Activated T-cell treated with anti-CD3 and anti-CD28 coated beads, Interleukin-2, amount 50 U/mL, for 4 hours (primary cell): ENCODE measurements around the gene WAS. TPM values are rescaled to one million over a fixed set of nuclear protein-coding genes. Genes with fewer than 3 reads are reported as not detected.

ENCODE experiments used
- total RNA-seq, 3 donors: library from RNA; stranded (reverse); gene quantifications; one replicate each; pipeline ENCODE4 v1.2.1, GENCODE V29; 2021

The WAS gene
- total RNA-seq, 3 donors from 2014 or later: 83.3 to 86.5 (median 86.2) TPM

Other genes with a start within 250 kb of the WAS start
- gene SLC38A5, start 213.5 kb upstream of the WAS start, total RNA-seq: 100 to 1,000 TPM; 247 to 282 (median 271) TPM
- gene FTSJ1, start 207.6 kb upstream of the WAS start, total RNA-seq: 100 to 1,000 TPM; 130 to 147 (median 134) TPM
- 1 to 10 TPM; 7.5 to 10.0 (median 9.4) TPM for gene PORCN, start 174.8 kb upstream of the WAS start, total RNA-seq
- 100 to 1,000 TPM in 2 of 3 donors, 10 to 100 TPM in 1; 87.0 to 113 (median 106) TPM for gene EBP, start 162.0 kb upstream of the WAS start, total RNA-seq
- 10 to 100 TPM; 15.1 to 17.4 (median 16.5) TPM for gene TBC1D25, start 144.1 kb upstream of the WAS start, total RNA-seq
- gene RBM3, start 109.3 kb upstream of the WAS start, total RNA-seq: 100 to 1,000 TPM; 459 to 489 (median 484) TPM
- 10 to 100 TPM; 36.4 to 49.5 (median 36.9) TPM for gene WDR13, start 86.3 kb upstream of the WAS start, total RNA-seq
- 10 to 100 TPM; 21.2 to 25.5 (median 23.2) TPM for gene SUV39H1, start 12.9 kb downstream of the WAS start, total RNA-seq
- not detected for gene GLOD5, start 77.9 kb downstream of the WAS start, total RNA-seq
- under 1 TPM; 0.27 to 0.40 (median 0.33) TPM for gene GATA1, start 102.8 kb downstream of the WAS start, total RNA-seq
- 10 to 100 TPM; 40.2 to 52.1 (median 44.2) TPM for gene HDAC6, start 118.3 kb downstream of the WAS start, total RNA-seq
- under 1 TPM in 1 of 3 donors, not detected in 2; 0.37 TPM for gene ERAS, start 142.7 kb downstream of the WAS start, total RNA-seq
- gene PCSK1N, start 151.8 kb downstream of the WAS start, total RNA-seq: 1 to 10 TPM; 2.8 to 3.4 (median 2.9) TPM
- gene TIMM17B, start 214.0 kb downstream of the WAS start, total RNA-seq: 100 to 1,000 TPM in 2 of 3 donors, 10 to 100 TPM in 1; 92.7 to 107 (median 102) TPM
- 100 to 1,000 TPM; 130 to 147 (median 139) TPM for gene PQBP1, start 214.1 kb downstream of the WAS start, total RNA-seq
- gene SLC35A2, start 227.8 kb downstream of the WAS start, total RNA-seq: 10 to 100 TPM; 23.1 to 31.5 (median 30.6) TPM
- gene PIM2, start 235.2 kb downstream of the WAS start, total RNA-seq: 100 to 1,000 TPM; 197 to 279 (median 270) TPM